MCF 10A (cell line): ENCODE data around the gene NSMCE4A. TPM values are rescaled to one million over a fixed set of nuclear protein-coding genes. Genes with fewer than 3 reads are reported as not detected.
"Not testable (repeated sequence)": the region's sequence is repeated elsewhere in the genome, so short reads cannot be mapped to it uniquely, and the experiment has no call there.

Experiments
- BruUV-seq: library from RNA; stranded (reverse); fragments of 400-500 nt; replicated peaks from 2 replicates; lab custom pipeline; 2021; lab: Mats Ljungman, UMichigan
- CTCF ChIA-PET: fragments of 300-600 bp; sonication (Branson Sonifier 250); formaldehyde crosslinking; extraction: SDS; loops from one replicate; lab custom pipeline; 2021; ENCODE audit warnings: antibody characterized with exemption, inconsistent platforms; lab: Yijun Ruan, JAX
- POLR2A ChIA-PET: fragments of 300-600, 350-650 bp; sonication (Branson Sonifier 250); formaldehyde crosslinking; extraction: SDS; loops from one replicate; lab custom pipeline; 2020; ENCODE audit warnings: antibody characterized with exemption, inconsistent platforms; lab: Yijun Ruan, JAX
- DNase-seq: peaks from one replicate; pipeline ENCODE4 v3.0.0-alpha.2; 2018; ENCODE audit not compliant: unreplicated experiment
- H3K27ac Mint-ChIP-seq: one replicate; pipeline ENCODE4 v1.8.0; 2022; ENCODE audit warnings: mild to moderate bottlenecking, low read depth, mixed read lengths; ENCODE audit not compliant: unreplicated experiment
- H3K27me3 Mint-ChIP-seq: one replicate; pipeline ENCODE4 v1.8.0; 2022; ENCODE audit warnings: mixed read lengths; ENCODE audit not compliant: insufficient read depth, unreplicated experiment
- H3K36me3 Mint-ChIP-seq: one replicate; pipeline ENCODE4 v1.8.0; 2022; ENCODE audit warnings: mild to moderate bottlenecking, moderate library complexity, mixed read lengths; ENCODE audit not compliant: insufficient read depth, unreplicated experiment
- H3K4me1 Mint-ChIP-seq: one replicate; pipeline ENCODE4 v1.8.0; 2022; ENCODE audit warnings: mixed read lengths; ENCODE audit not compliant: insufficient read depth, unreplicated experiment
- H3K4me3 Mint-ChIP-seq: one replicate; pipeline ENCODE4 v1.8.0; 2022; ENCODE audit warnings: mild to moderate bottlenecking, moderate library complexity, mixed read lengths; ENCODE audit not compliant: unreplicated experiment
- H3K9me3 Mint-ChIP-seq: one replicate; pipeline ENCODE4 v1.8.0; 2022; ENCODE audit warnings: mixed read lengths; ENCODE audit not compliant: unreplicated experiment
- CTCF ChIP-seq: fragments of 200-600 bp; IDR thresholded peaks from one replicate; pipeline ENCODE4 v1.8.0; 2022; ENCODE audit warnings: antibody characterized with exemption, mild to moderate bottlenecking; ENCODE audit not compliant: unreplicated experiment
- intact Hi-C: fragments of 100-400 bp; cut with micrococcal nuclease; formaldehyde crosslinking; loops from 2 replicates; pipeline ENCODE4 v1.14.1; 2022
- total RNA-seq: library from RNA; stranded (reverse); gene quantifications from 2 replicates; pipeline ENCODE4 v1.2.3, GENCODE V29; 2022

NSMCE4A gene
- total RNA-seq, 1 experiment from 2014 or later = 30.2 TPM

GRCh38 chr10:121929585-121930267 lies 45.3 kb downstream of the NSMCE4A start:
- Mint-ChIP-seq H3K4me3 (peak overlapping the region; percentile 14), H3K4me1 (peaks cover 18% of the 10 kb centered on the region), H3K27ac (peak overlapping the region; percentile 63)
- ChIA-PET CTCF (interaction anchor here (0.6 to 1.6 kb wide), 2 partner anchors 44 to 826 kb away, joined by 3 to 8 read pairs; partner anchors contain the start of gene NSMCE4A), POLR2A (interaction anchor here (0.6 to 3.8 kb wide), 5 partner anchors 65 to 1064 kb away, joined by 3 to 33 read pairs (median 4); no protein-coding TSS in a partner anchor)
- DNase-seq, BruUV-seq, intact Hi-C loops, H3K27me3 Mint-ChIP-seq, H3K9me3 Mint-ChIP-seq, H3K36me3 Mint-ChIP-seq: not testable (repeated sequence)

GRCh38 chr10:121928528-121928884 lies 46.5 kb downstream of the NSMCE4A start:
- Mint-ChIP-seq H3K9me3 (no peaks in the 10 kb centered on the region), H3K4me3 (peak overlapping the region; percentile 93), H3K27me3 (no peaks in the 10 kb centered on the region), H3K36me3 (no peaks in the 10 kb centered on the region), H3K4me1 (peaks cover 18% of the 10 kb centered on the region), H3K27ac (peak overlapping the region; percentile 98)
- ChIA-PET CTCF (interaction anchor here (0.5 to 1.6 kb wide), 3 partner anchors 46 to 346 kb away, joined by 3 to 8 read pairs (median 3); partner anchors contain the start of gene NSMCE4A), POLR2A (interaction anchor here (0.6 to 3.8 kb wide), 26 partner anchors 8 to 1077 kb away, joined by 3 to 33 read pairs (median 4); partner anchors contain the start of genes NSMCE4A and WDR11)
- TF ChIP-seq CTCF = no peak
- intact Hi-C loops = loop anchor here (1.0 kb wide), 1 partner anchor 14 kb away; no protein-coding TSS in a partner anchor
- TSS peak; percentile 67 for BruUV-seq
- DNase-seq = peak; percentile 32

GRCh38 chr10:121927841-121928527 lies 47.0 kb downstream of the NSMCE4A start, which contains the start of gene ATE1:
ATE1 (minus strand) TSS chr10:121928031; CDS start chr10:121927949, 82 bp downstream.
- peak within 1 kb of the TSS; percentile 98 for H3K27ac Mint-ChIP-seq
- BruUV-seq = no TSS peak
- no peaks in the 10 kb centered on the region for H3K27me3 Mint-ChIP-seq
- H3K4me3 Mint-ChIP-seq = peak within 1 kb of the TSS; percentile 93
- H3K36me3 Mint-ChIP-seq = peaks cover 3% of the 10 kb centered on the region
- intact Hi-C loops = loop anchor here (1.0 to 2.0 kb wide), 3 partner anchors 14 to 123 kb away; partner anchors contain the start of gene NSMCE4A
- CTCF ChIA-PET = interaction anchor here (0.6 to 0.8 kb wide), 2 partner anchors 345 to 503 kb away, joined by 3 read pairs; no protein-coding TSS in a partner anchor
- H3K9me3 Mint-ChIP-seq = no peaks in the 10 kb centered on the region
- POLR2A ChIA-PET = interaction anchor here (0.6 to 3.8 kb wide), 37 partner anchors 9 to 1080 kb away, joined by 3 to 33 read pairs (median 4); partner anchors contain the start of genes NSMCE4A and WDR11
- no peak for TF ChIP-seq CTCF
- peak; percentile 95 for DNase-seq
- peaks cover 18% of the 10 kb centered on the region for H3K4me1 Mint-ChIP-seq

- TF ChIP-seq CTCF = no peak
- ChIA-PET POLR2A (interaction anchor here (0.6 to 3.8 kb wide), 39 partner anchors 9 to 1080 kb away, joined by 3 to 33 read pairs (median 4); partner anchors contain the start of genes NSMCE4A and WDR11), CTCF (interaction anchor here (0.6 to 0.8 kb wide), 2 partner anchors 140 to 504 kb away, joined by 3 read pairs; no protein-coding TSS in a partner anchor)
- H3K4me3 Mint-ChIP-seq = peak overlapping the region; percentile 93
- H3K36me3 Mint-ChIP-seq = peaks cover 8% of the 10 kb centered on the region
- intact Hi-C loops = loop anchor here (2.0 kb wide), 2 partner anchors 47 to 123 kb away; partner anchors contain the start of gene NSMCE4A
- peak; percentile 71 for DNase-seq
- BruUV-seq = no TSS peak
- H3K4me1 Mint-ChIP-seq = peaks cover 18% of the 10 kb centered on the region
- peak overlapping the region; percentile 98 for H3K27ac Mint-ChIP-seq
- H3K9me3 Mint-ChIP-seq = no peaks in the 10 kb centered on the region
- no peaks in the 10 kb centered on the region for H3K27me3 Mint-ChIP-seq
These were observed 47.6 kb downstream of the NSMCE4A start for GRCh38 chr10:121927318-121927840.
